ENCODE measurements around the gene GTF2H2C. TPM values are rescaled to one million over a fixed set of nuclear protein-coding genes. Genes with fewer than 3 reads are reported as not detected.

The GTF2H2C gene
- total and polyA plus RNA-seq, 10 of the 15 experiments (the other 5 are each of a cell fraction or from before 2014, with no cell fraction given), result 55.1 to 103 (median 78.9) TPM

DNA sequence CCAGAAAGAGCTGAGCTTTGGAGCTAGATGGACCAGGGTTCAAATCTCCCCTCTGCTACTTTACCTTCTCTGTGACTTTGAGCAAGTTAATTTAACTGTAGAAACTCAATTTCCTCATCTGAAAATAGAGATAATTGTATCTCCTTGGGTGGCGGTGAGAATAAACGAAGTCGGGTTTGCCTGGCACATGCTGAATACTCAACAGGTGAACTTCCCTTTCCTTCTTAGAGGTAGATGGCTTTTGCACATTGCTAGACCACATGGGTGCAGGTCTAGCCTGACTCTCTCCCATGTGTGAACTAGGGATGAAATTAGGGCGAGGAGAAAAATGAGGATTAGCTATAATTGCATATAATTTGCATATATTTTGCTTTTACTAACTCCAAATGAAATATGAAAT lies 31.4 kb upstream of the GTF2H2C start:
- no peak for ATAC-seq
- RAD21 ChIA-PET (ENCODE audit: unreplicated experiment), result no interaction called here
- intact Hi-C loops (cut with micrococcal nuclease; ENCODE audit: unreplicated experiment) (no loop called here), in situ Hi-C loops (cut with MboI) (no loop called here)
- Histone ChIP-seq H3K27ac (ENCODE audit: control insufficient read depth, insufficient read depth) (no peak overlapping the region), H3K9ac (ENCODE audit: control insufficient read depth, insufficient read depth, low read length) (no peak overlapping the region), H3K4me1 (ENCODE audit: control insufficient read depth, insufficient read depth, low read length) (no peaks in the 10 kb centered on the region), H3K79me2 (ENCODE audit: control insufficient read depth, insufficient read depth, low read length) (no peaks in the 10 kb centered on the region), H3K4me2 (ENCODE audit: control insufficient read depth, insufficient read depth) (no peak overlapping the region), H2AFZ (ENCODE audit: control insufficient read depth, low read depth, low read length) (no peak overlapping the region), H3K27me3 (replicated peaks in 1 of 2; ENCODE audit: control insufficient read depth in 2 of 2, insufficient read depth in 2 of 2, low read length in 1 of 2) (no peaks in the 10 kb centered on the region), H3K9me3 (replicated peaks; ENCODE audit: control insufficient read depth, insufficient read depth, low read length) (no peaks in the 10 kb centered on the region), H3K36me3 (ENCODE audit: control insufficient read depth in 2 of 2, insufficient read depth in 2 of 2, low read length in 1 of 2) (no peaks in the 10 kb centered on the region), H3K4me3 (no peak overlapping the region), H4K20me1 (ENCODE audit: control insufficient read depth, insufficient read depth) (no peaks in the 10 kb centered on the region)
- BruUV-seq (replicated peaks), result no TSS peak
- no peak for FAIRE-seq
- no peak for DNase-seq (ENCODE audit: low read depth, low spot score)
- TF ChIP-seq RFX5 (IDR thresholded peaks at IDR 0.05; ENCODE audit: low read depth, low read length) (no peak), EZH2 (IDR thresholded peaks at IDR 0.05; ENCODE audit: borderline replicate concordance, control insufficient read depth, low read depth, low read length) (no peak), DPF2 (IDR thresholded peaks at IDR 0.05) (no peak), CBX5 (IDR thresholded peaks at IDR 0.05; ENCODE audit: low read depth) (no peak), JUND (IDR thresholded peaks at IDR 0.05; ENCODE audit: low read depth, low read length) (no peak), SP1 (IDR thresholded peaks at IDR 0.05; ENCODE audit: low read depth, low read length) (no peak), STAT1 (conservative IDR thresholded peaks at IDR 0.05) (no peak), POLR2A (IDR thresholded peaks at IDR 0.05; ENCODE audit: low read depth, low read length) (no peak), HCFC1 (IDR thresholded peaks at IDR 0.05; ENCODE audit: low read length) (no peak)
- TF ChIP-seq, protein P1, sequence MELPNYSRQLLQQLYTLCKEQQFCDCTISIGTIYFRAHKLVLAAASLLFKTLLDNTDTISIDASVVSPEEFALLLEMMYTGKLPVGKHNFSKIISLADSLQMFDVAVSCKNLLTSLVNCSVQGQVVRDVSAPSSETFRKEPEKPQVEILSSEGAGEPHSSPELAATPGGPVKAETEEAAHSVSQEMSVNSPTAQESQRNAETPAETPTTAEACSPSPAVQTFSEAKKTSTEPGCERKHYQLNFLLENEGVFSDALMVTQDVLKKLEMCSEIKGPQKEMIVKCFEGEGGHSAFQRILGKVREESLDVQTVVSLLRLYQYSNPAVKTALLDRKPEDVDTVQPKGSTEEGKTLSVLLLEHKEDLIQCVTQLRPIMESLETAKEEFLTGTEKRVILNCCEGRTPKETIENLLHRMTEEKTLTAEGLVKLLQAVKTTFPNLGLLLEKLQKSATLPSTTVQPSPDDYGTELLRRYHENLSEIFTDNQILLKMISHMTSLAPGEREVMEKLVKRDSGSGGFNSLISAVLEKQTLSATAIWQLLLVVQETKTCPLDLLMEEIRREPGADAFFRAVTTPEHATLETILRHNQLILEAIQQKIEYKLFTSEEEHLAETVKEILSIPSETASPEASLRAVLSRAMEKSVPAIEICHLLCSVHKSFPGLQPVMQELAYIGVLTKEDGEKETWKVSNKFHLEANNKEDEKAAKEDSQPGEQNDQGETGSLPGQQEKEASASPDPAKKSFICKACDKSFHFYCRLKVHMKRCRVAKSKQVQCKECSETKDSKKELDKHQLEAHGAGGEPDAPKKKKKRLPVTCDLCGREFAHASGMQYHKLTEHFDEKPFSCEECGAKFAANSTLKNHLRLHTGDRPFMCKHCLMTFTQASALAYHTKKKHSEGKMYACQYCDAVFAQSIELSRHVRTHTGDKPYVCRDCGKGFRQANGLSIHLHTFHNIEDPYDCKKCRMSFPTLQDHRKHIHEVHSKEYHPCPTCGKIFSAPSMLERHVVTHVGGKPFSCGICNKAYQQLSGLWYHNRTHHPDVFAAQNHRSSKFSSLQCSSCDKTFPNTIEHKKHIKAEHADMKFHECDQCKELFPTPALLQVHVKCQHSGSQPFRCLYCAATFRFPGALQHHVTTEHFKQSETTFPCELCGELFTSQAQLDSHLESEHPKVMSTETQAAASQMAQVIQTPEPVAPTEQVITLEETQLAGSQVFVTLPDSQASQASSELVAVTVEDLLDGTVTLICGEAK (IDR thresholded peaks at IDR 0.05; ENCODE audit: borderline replicate concordance), result no peak
- TF ChIP-seq, protein P2, sequence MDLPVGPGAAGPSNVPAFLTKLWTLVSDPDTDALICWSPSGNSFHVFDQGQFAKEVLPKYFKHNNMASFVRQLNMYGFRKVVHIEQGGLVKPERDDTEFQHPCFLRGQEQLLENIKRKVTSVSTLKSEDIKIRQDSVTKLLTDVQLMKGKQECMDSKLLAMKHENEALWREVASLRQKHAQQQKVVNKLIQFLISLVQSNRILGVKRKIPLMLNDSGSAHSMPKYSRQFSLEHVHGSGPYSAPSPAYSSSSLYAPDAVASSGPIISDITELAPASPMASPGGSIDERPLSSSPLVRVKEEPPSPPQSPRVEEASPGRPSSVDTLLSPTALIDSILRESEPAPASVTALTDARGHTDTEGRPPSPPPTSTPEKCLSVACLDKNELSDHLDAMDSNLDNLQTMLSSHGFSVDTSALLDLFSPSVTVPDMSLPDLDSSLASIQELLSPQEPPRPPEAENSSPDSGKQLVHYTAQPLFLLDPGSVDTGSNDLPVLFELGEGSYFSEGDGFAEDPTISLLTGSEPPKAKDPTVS (IDR thresholded peaks at IDR 0.05; ENCODE audit: low read depth, low read length), result no peak
- POLR2A ChIA-PET, result no interaction called here
- CTCF ChIA-PET, result no interaction called here
- SMC1A ChIA-PET (ENCODE audit: uncharacterized antibody, unreplicated experiment), result no interaction called here
- WGBS (ENCODE audit: insufficient coverage, insufficient replicate concordance, low lambda C conversion rate, missing lambda C conversion rate), result 72% methylated on average over 4 of the region's 4 CpGs
